Raji (cell line): ENCODE results near the gene GCN1.

Source experiments
- POLR2A ChIP-seq: IDR thresholded peaks from 2 replicates; pipeline ENCODE4 v1.6.1; 2011; ENCODE audit warnings: low read depth, low read length, control low read depth; ENCODE audit not compliant: insufficient read depth

The GCN1 gene

GRCh38 chr12:120121343-120121742, 73.2 kb downstream of the GCN1 start:
- TF ChIP-seq POLR2A, result no peak

GRCh38 chr12:120119271-120119973, 75.1 kb downstream of the GCN1 start:
- no peak for TF ChIP-seq POLR2A

GRCh38 chr12:120118321-120119061, 76.0 kb downstream of the GCN1 start:
- 0 out of 2 replicates have a peak, but pooled peaks have one; percentile 29 for TF ChIP-seq POLR2A

- no peak for TF ChIP-seq POLR2A
Observed at GRCh38 chr12:120117961-120118320, 76.6 kb downstream of the GCN1 start.

GRCh38 chr12:120116792-120117651, 77.5 kb downstream of the GCN1 start:
- peak; percentile 90 for TF ChIP-seq POLR2A

GRCh38 chr12:120116441-120116791, 78.1 kb downstream of the GCN1 start, which contains the start of gene RAB35:
RAB35 (minus strand) TSS chr12:120116753; CDS start chr12:120116650, 103 bp downstream.
- TF ChIP-seq POLR2A, result no peak

GRCh38 chr12:120115692-120116440, 78.6 kb downstream of the GCN1 start:
- no peak for TF ChIP-seq POLR2A

- no peak for TF ChIP-seq POLR2A
Observed at GRCh38 chr12:120115066-120115465, 79.4 kb downstream of the GCN1 start.

GRCh38 chr12:120110550-120111501, 83.7 kb downstream of the GCN1 start:
- TF ChIP-seq POLR2A, result no peak

- no peak for TF ChIP-seq POLR2A
Observed at GRCh38 chr12:120109570-120110267, 84.8 kb downstream of the GCN1 start.

- TF ChIP-seq POLR2A, result no peak
Observed at GRCh38 chr12:120106151-120106550, 88.4 kb downstream of the GCN1 start.

GRCh38 chr12:120103371-120103770, 91.1 kb downstream of the GCN1 start:
- no peak for TF ChIP-seq POLR2A

- TF ChIP-seq POLR2A, result no peak
Observed at GRCh38 chr12:120103044-120103338, 91.5 kb downstream of the GCN1 start.
